Measurements from ENCODE around the gene VTCN1. TPM values are rescaled to one million over a fixed set of nuclear protein-coding genes. Genes with fewer than 3 reads are reported as not detected.

The VTCN1 gene
- total RNA-seq, 2 experiments from 2014 or later: not detected

- H3K9me2 ChIP-seq (ENCODE audit: insufficient read depth, low read length): no peaks in the 10 kb centered on the region
- TF ChIP-seq CTCF (conservative IDR thresholded peaks at IDR 0.05; ENCODE audit: low read length) (no peak), EZH2phosphoT487 (IDR thresholded peaks at IDR 0.05; ENCODE audit: borderline replicate concordance, low read depth, low read length) (no peak)
- H3K9me3 ChIP-seq (ENCODE audit: low read length): no peaks in the 10 kb centered on the region
- intact Hi-C loops (cut with micrococcal nuclease; ENCODE audit: unreplicated experiment): no loop called here
- DNase-seq (ENCODE audit: low spot score): no peak
- POLR2A ChIA-PET: interaction anchor here (0.5 to 0.6 kb wide), 2 partner anchors 33 to 322 kb away, joined by 3 read pairs; no protein-coding TSS in a partner anchor
- no peaks in the 10 kb centered on the region for H4K20me1 ChIP-seq (ENCODE audit: insufficient read depth, low read length)
- H2AFZ ChIP-seq (ENCODE audit: low read length): no peak overlapping the region
- no peaks in the 10 kb centered on the region for H3K36me3 ChIP-seq (ENCODE audit: insufficient read depth, low read length)
- no peaks in the 10 kb centered on the region for H3K4me1 ChIP-seq (ENCODE audit: insufficient read depth, low read length, poor library complexity, severe bottlenecking)
- H3K79me2 ChIP-seq (ENCODE audit: insufficient read depth, low read depth, low read length): no peaks in the 10 kb centered on the region
- no peak overlapping the region for H3K27ac ChIP-seq (ENCODE audit: low read depth, low read length, poor library complexity, severe bottlenecking)
- CTCF ChIA-PET (ENCODE audit: unreplicated experiment): no interaction called here
- no peak overlapping the region for H3K4me3 ChIP-seq (ENCODE audit: low read depth, low read length, poor library complexity, severe bottlenecking)
- BruUV-seq (replicated peaks): no TSS peak
- H3K4me2 ChIP-seq (ENCODE audit: low read length): no peak overlapping the region
Measured at GRCh38 chr1:117143172-117143571, 67.6 kb downstream of the VTCN1 start.

- TF ChIP-seq EZH2phosphoT487 (IDR thresholded peaks at IDR 0.05; ENCODE audit: borderline replicate concordance, low read depth, low read length) (no peak), CTCF (conservative IDR thresholded peaks at IDR 0.05; ENCODE audit: low read length) (no peak)
- H3K79me2 ChIP-seq (ENCODE audit: insufficient read depth, low read depth, low read length): no peaks in the 10 kb centered on the region
- ChIA-PET CTCF (ENCODE audit: unreplicated experiment) (no interaction called here), POLR2A (no interaction called here)
- H3K4me3 ChIP-seq (ENCODE audit: low read depth, low read length, poor library complexity, severe bottlenecking): no peak overlapping the region
- no peaks in the 10 kb centered on the region for H3K9me2 ChIP-seq (ENCODE audit: insufficient read depth, low read length)
- no peak overlapping the region for H2AFZ ChIP-seq (ENCODE audit: low read length)
- no peak overlapping the region for H3K27ac ChIP-seq (ENCODE audit: low read depth, low read length, poor library complexity, severe bottlenecking)
- no peak for DNase-seq (ENCODE audit: low spot score)
- no peaks in the 10 kb centered on the region for H3K9me3 ChIP-seq (ENCODE audit: low read length)
- H4K20me1 ChIP-seq (ENCODE audit: insufficient read depth, low read length): no peaks in the 10 kb centered on the region
- intact Hi-C loops (cut with micrococcal nuclease; ENCODE audit: unreplicated experiment): no loop called here
- BruUV-seq (replicated peaks): no TSS peak
- no peak overlapping the region for H3K4me2 ChIP-seq (ENCODE audit: low read length)
- H3K4me1 ChIP-seq (ENCODE audit: insufficient read depth, low read length, poor library complexity, severe bottlenecking): no peaks in the 10 kb centered on the region
- no peaks in the 10 kb centered on the region for H3K36me3 ChIP-seq (ENCODE audit: insufficient read depth, low read length)
Measured at GRCh38 chr1:117142200-117142599, 68.5 kb downstream of the VTCN1 start.

GRCh38 chr1:117138561-117138960, 72.2 kb downstream of the VTCN1 start:
- Histone ChIP-seq H3K4me3 (ENCODE audit: low read depth, low read length, poor library complexity, severe bottlenecking) (no peak overlapping the region), H3K9me2 (ENCODE audit: insufficient read depth, low read length) (no peaks in the 10 kb centered on the region), H3K27ac (ENCODE audit: low read depth, low read length, poor library complexity, severe bottlenecking) (no peak overlapping the region), H4K20me1 (ENCODE audit: insufficient read depth, low read length) (no peaks in the 10 kb centered on the region), H3K4me1 (ENCODE audit: insufficient read depth, low read length, poor library complexity, severe bottlenecking) (no peaks in the 10 kb centered on the region), H3K4me2 (ENCODE audit: low read length) (no peak overlapping the region), H2AFZ (ENCODE audit: low read length) (no peak overlapping the region), H3K79me2 (ENCODE audit: insufficient read depth, low read depth, low read length) (no peaks in the 10 kb centered on the region), H3K36me3 (ENCODE audit: insufficient read depth, low read length) (no peaks in the 10 kb centered on the region), H3K9me3 (ENCODE audit: low read length) (no peaks in the 10 kb centered on the region)
- CTCF ChIA-PET (ENCODE audit: unreplicated experiment): no interaction called here
- no TSS peak for BruUV-seq (replicated peaks)
- POLR2A ChIA-PET: no interaction called here
- no peak for TF ChIP-seq CTCF (conservative IDR thresholded peaks at IDR 0.05; ENCODE audit: low read length)
- TF ChIP-seq EZH2phosphoT487 (IDR thresholded peaks at IDR 0.05; ENCODE audit: borderline replicate concordance, low read depth, low read length): no peak
- DNase-seq (ENCODE audit: low spot score): no peak
- intact Hi-C loops (cut with micrococcal nuclease; ENCODE audit: unreplicated experiment): no loop called here
